Amygdala (tissue), 56 donors: ENCODE results near the gene TUFT1.
"Not testable (repeated sequence)": the region's sequence is repeated elsewhere in the genome, so short reads cannot be mapped to it uniquely, and the experiment has no call there.

Experiments used
- DNase-seq, 56 donors: peaks; one replicate each; lab custom pipeline; 2025; lab: John Stamatoyannopoulos, UW

Gene TUFT1

GRCh38 chr1:151612501-151613281, 72.6 kb downstream of the TUFT1 start:
- peak in 26 of 56 donors; percentile 16 to 68 (median 42) for DNase-seq

GRCh38 chr1:151613282-151613780, 73.2 kb downstream of the TUFT1 start:
- DNase-seq = peak in 3 of 56 donors; percentile 7 to 23 (median 13)

GRCh38 chr1:151615711-151616504, 75.8 kb downstream of the TUFT1 start:
- no peak for DNase-seq

GRCh38 chr1:151616505-151616849, 76.4 kb downstream of the TUFT1 start:
- DNase-seq = no peak

GRCh38 chr1:151618003-151618402, 77.9 kb downstream of the TUFT1 start:
- no peak for DNase-seq

GRCh38 chr1:151618470-151618869, 78.4 kb downstream of the TUFT1 start:
- DNase-seq = no peak

- DNase-seq = not testable (repeated sequence)
These were observed 78.9 kb downstream of the TUFT1 start for GRCh38 chr1:151618996-151619395.

GRCh38 chr1:151619489-151620093, 79.5 kb downstream of the TUFT1 start:
- DNase-seq = no peak

- DNase-seq = no peak
These were observed 80.2 kb downstream of the TUFT1 start for GRCh38 chr1:151620286-151620685.

GRCh38 chr1:151621351-151621750, 81.2 kb downstream of the TUFT1 start:
- peak in 2 of 56 donors; percentile 17 to 22 for DNase-seq

GRCh38 chr1:151624783-151625182, 84.7 kb downstream of the TUFT1 start:
- DNase-seq = no peak

GRCh38 chr1:151626740-151627334, 86.7 kb downstream of the TUFT1 start:
- no peak for DNase-seq

GRCh38 chr1:151629278-151629677, 89.2 kb downstream of the TUFT1 start:
- DNase-seq = no peak
